Measurements from ENCODE around the gene MIDN.

MIDN gene

GRCh38 chr19:1271528-1272422 lies 23.4 kb downstream of the MIDN start:
- no peak overlapping the region; the same call in 1 of the 2 replicates for H3K4me3 ChIP-seq (ENCODE audit: low read depth, low read length)
- DNase-seq (ENCODE audit: low read depth) = no peak
- no peak for TF ChIP-seq CTCF (IDR thresholded peaks at IDR 0.05; ENCODE audit: low read depth, low read length, missing control alignments)

- H3K4me3 ChIP-seq (ENCODE audit: low read depth, low read length) = no peak overlapping the region
- no peak for TF ChIP-seq CTCF (IDR thresholded peaks at IDR 0.05; ENCODE audit: low read depth, low read length, missing control alignments)
- no peak for DNase-seq (ENCODE audit: low read depth)
Measured at GRCh38 chr19:1272423-1273262, 24.3 kb downstream of the MIDN start.

GRCh38 chr19:1273263-1274041 lies 25.1 kb downstream of the MIDN start:
- no peak overlapping the region for H3K4me3 ChIP-seq (ENCODE audit: low read depth, low read length)
- DNase-seq (ENCODE audit: low read depth) = no peak
- TF ChIP-seq CTCF (IDR thresholded peaks at IDR 0.05; ENCODE audit: low read depth, low read length, missing control alignments) = no peak

GRCh38 chr19:1274081-1274851 lies 25.9 kb downstream of the MIDN start:
- no peak for TF ChIP-seq CTCF (IDR thresholded peaks at IDR 0.05; ENCODE audit: low read depth, low read length, missing control alignments)
- peak overlapping the region; percentile 49 for H3K4me3 ChIP-seq (ENCODE audit: low read depth, low read length)
- no peak for DNase-seq (ENCODE audit: low read depth)

- H3K4me3 ChIP-seq (ENCODE audit: low read depth, low read length) = peak overlapping the region; percentile 49
- no peak for DNase-seq (ENCODE audit: low read depth)
- TF ChIP-seq CTCF (IDR thresholded peaks at IDR 0.05; ENCODE audit: low read depth, low read length, missing control alignments) = no peak
Measured at GRCh38 chr19:1274852-1275259, 26.5 kb downstream of the MIDN start.
